A549 (cell line): ENCODE results near the gene CBR1.

ENCODE experiments used
- CHD2 ChIP-seq: fragments of 150-350 bp; IDR thresholded peaks from 2 replicates; pipeline ENCODE4 v1.6.1; 2014; ENCODE audit warnings: low read length; ENCODE audit not compliant: partially characterized antibody
- CTCF ChIP-seq: fragments of >200 bp; sonication (Bioruptor Twin); formaldehyde crosslinking; IDR thresholded peaks from 3 replicates; pipeline ENCODE4 v1.5.1; 2016
- RAD21 ChIP-seq, 2 experiments: fragments of >200 bp in 1 of 2; sonication (Bioruptor Twin) in 1 of 2; formaldehyde crosslinking in 1 of 2; IDR thresholded peaks in 1 of 2; conservative IDR thresholded peaks in 1 of 2; 2 replicates in 1 of 2; 3 replicates in 1 of 2; pipeline ENCODE4 v1.6.1; 2012 to 2018; ENCODE audit warnings: inconsistent platforms in 1 of 2
- REST ChIP-seq: fragments of 200-600 bp; sonication (generic); IDR thresholded peaks from 2 replicates; pipeline ENCODE4 v1.6.1; 2016; ENCODE audit warnings: antibody characterized with exemption, mild to moderate bottlenecking, moderate library complexity
- SMC3 ChIP-seq: fragments of >200 bp; sonication (Bioruptor Twin); formaldehyde crosslinking; IDR thresholded peaks from 3 replicates; pipeline ENCODE4 v1.6.1; 2018; ENCODE audit warnings: inconsistent platforms
- SREBF2 ChIP-seq: fragments of 450-650 bp; IDR thresholded peaks from 2 replicates; pipeline ENCODE4 v1.6.1; 2014; ENCODE audit warnings: mild to moderate bottlenecking, moderate library complexity

GRCh38 chr21:36034211-36034913 lies 35.5 kb upstream of the CBR1 start:
- TF ChIP-seq SREBF2 (no peak), CHD2 (no peak), RAD21 (conservative IDR thresholded peaks at IDR 0.05 in 1 of 2, IDR thresholded peaks at IDR 0.05 in 1 of 2) (no peak), CTCF (no peak), REST (no peak), SMC3 (no peak)
